Measurements from ENCODE around the gene UBR2. TPM values are rescaled to one million over a fixed set of nuclear protein-coding genes. Genes with fewer than 3 reads are reported as not detected.

Gene UBR2
- total and polyA plus RNA-seq, 2 of the 4 experiments (the other 2 are of a cell fraction), result 7.7 to 32.3 TPM

DNA sequence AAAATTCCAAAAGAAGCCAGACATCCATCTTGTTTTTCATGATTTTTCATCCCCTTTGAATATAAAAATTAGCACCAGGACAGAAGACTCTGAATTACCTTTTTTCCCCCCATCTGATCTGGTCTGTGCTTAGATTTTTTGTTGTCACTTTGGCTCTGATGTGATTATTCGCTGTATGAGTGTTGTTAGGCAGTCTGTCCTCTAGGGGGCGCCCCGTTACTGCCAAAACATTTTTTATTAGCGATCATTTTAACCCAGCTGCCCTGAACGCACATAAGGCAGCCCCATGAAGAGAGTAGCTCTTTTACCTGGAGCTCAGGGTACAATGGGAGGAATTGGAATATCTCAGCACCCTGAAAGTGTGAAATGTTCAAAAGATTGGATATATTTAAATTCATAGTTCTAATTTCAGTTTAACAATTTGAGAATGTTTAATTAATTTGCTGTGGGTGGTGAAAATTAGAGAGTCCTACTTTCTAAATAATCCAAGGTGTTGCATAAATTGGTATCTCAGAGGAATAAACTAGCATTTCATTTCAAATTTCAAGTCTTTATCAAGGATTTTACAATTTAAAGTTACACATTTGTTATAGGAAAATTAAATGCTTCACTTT is 97.8 kb downstream of the UBR2 start:
- Histone ChIP-seq H3K23ac (ENCODE audit: low read depth, low read length) (no peak overlapping the region), H2BK15ac (ENCODE audit: low read depth, low read length) (no peak overlapping the region), H4K5ac (ENCODE audit: low read depth, low read length) (no peak overlapping the region), H3K9me3 (ENCODE audit: control insufficient read depth, insufficient read depth, low read length) (no peaks in the 10 kb centered on the region), H4K8ac (ENCODE audit: low read depth in 2 of 2, low read length in 2 of 2) (no peak overlapping the region), H4K91ac (ENCODE audit: insufficient read depth, low read depth, low read length) (no peak overlapping the region), H3K56ac (ENCODE audit: extremely low read depth, insufficient read depth, low read length) (no peak overlapping the region), H3K4me3 (ENCODE audit: insufficient read depth, low read depth, low read length) (no peak overlapping the region), H2BK5ac (ENCODE audit: low read depth, low read length, poor library complexity, severe bottlenecking) (no peak overlapping the region), H3K79me1 (ENCODE audit: low read depth in 1 of 2, low read length in 2 of 2) (no peaks in the 10 kb centered on the region), H4K20me1 (ENCODE audit: insufficient read depth, low read length) (no peaks in the 10 kb centered on the region), H3K9me1 (ENCODE audit: insufficient read depth, low read length) (no peaks in the 10 kb centered on the region), H3K27me3 (ENCODE audit: control insufficient read depth, insufficient read depth, low read length) (no peaks in the 10 kb centered on the region), H2AFZ (replicated peaks; ENCODE audit: low read length, poor library complexity) (no peak overlapping the region), H2AK5ac (ENCODE audit: low read depth, low read length) (no peak overlapping the region), H3K14ac (replicated peaks; ENCODE audit: low read depth, low read length) (no peak overlapping the region), H3K18ac (ENCODE audit: low read depth, low read length) (no peak overlapping the region), H2AK9ac (replicated peaks; ENCODE audit: low read depth, low read length, poor library complexity) (no peak overlapping the region), H3K36me3 (ENCODE audit: control insufficient read depth, insufficient read depth, low read length) (peaks cover 33% of the 10 kb centered on the region), H3K27ac (ENCODE audit: insufficient read depth, low read length) (no peak overlapping the region), H3K9ac (ENCODE audit: low read depth, low read length) (no peak overlapping the region), H2BK120ac (ENCODE audit: low read depth, low read length) (no peak overlapping the region), H3K4me2 (ENCODE audit: low read depth, low read length) (no peak overlapping the region), H3K4ac (ENCODE audit: low read depth, low read length) (no peak overlapping the region), H3K4me1 (ENCODE audit: control insufficient read depth, insufficient read depth, low read length) (no peaks in the 10 kb centered on the region), H2BK20ac (ENCODE audit: low read depth, low read length) (no peak overlapping the region)
- ChIA-PET CTCF (interaction anchor here (0.5 to 1.0 kb wide), 7 partner anchors 8 to 229 kb away, joined by 3 to 6 read pairs (median 4); a partner anchor contains a TSS), POLR2A (ENCODE audit: unreplicated experiment) (no interaction called here)
- peak; percentile 94 for ATAC-seq (ENCODE audit: low read depth)
- WGBS, 2 experiments (ENCODE audit: extremely low coverage in 2 of 2, insufficient read length in 1 of 2), result no CpG with 5 or more reads among the region's 5 CpGs
- intact Hi-C loops (cut with micrococcal nuclease), result loop anchor here (1.0 kb wide), 3 partner anchors 65 to 238 kb away; no protein-coding TSS in a partner anchor
- peak; percentile 62 for DNase-seq
- in situ Hi-C loops (cut with MboI; ENCODE audit: low sequenced_read_pairs), result loop anchor here (5.0 to 25.0 kb wide), 2 partner anchors 216 to 901 kb away; partner anchors contain the start of gene RPL7L1
- dilution Hi-C loops (cut with HindIII; ENCODE audit: low sequenced_read_pairs, unreplicated experiment), result loop anchor here (25.0 kb wide), 1 partner anchor 201 kb away; no protein-coding TSS in a partner anchor
- TF ChIP-seq, protein P1, sequence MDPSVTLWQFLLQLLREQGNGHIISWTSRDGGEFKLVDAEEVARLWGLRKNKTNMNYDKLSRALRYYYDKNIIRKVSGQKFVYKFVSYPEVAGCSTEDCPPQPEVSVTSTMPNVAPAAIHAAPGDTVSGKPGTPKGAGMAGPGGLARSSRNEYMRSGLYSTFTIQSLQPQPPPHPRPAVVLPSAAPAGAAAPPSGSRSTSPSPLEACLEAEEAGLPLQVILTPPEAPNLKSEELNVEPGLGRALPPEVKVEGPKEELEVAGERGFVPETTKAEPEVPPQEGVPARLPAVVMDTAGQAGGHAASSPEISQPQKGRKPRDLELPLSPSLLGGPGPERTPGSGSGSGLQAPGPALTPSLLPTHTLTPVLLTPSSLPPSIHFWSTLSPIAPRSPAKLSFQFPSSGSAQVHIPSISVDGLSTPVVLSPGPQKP (IDR thresholded peaks at IDR 0.05; ENCODE audit: borderline replicate concordance, low read depth, low read length), result no peak
- TF ChIP-seq NFE2L2 (IDR thresholded peaks at IDR 0.05; ENCODE audit: low read depth, low read length), result no peak
- TF ChIP-seq SMC3 (IDR thresholded peaks at IDR 0.05; ENCODE audit: low read depth, low read length), result peak; percentile 90
- TF ChIP-seq FOS (IDR thresholded peaks at IDR 0.05; ENCODE audit: low read depth, low read length), result no peak
- TF ChIP-seq BHLHE40 (IDR thresholded peaks at IDR 0.05; ENCODE audit: low read depth, low read length), result no peak
- peak; percentile 88 for TF ChIP-seq RAD21 (IDR thresholded peaks at IDR 0.05; ENCODE audit: low read length)
- 0 out of 2 replicates have a peak, but pooled peaks have one; percentile 29 for TF ChIP-seq POLR2A (IDR thresholded peaks at IDR 0.05; ENCODE audit: low read depth, low read length)
- no peak for TF ChIP-seq MAZ (IDR thresholded peaks at IDR 0.05; ENCODE audit: borderline replicate concordance, low read depth, low read length)
- TF ChIP-seq MXI1 (IDR thresholded peaks at IDR 0.05; ENCODE audit: borderline replicate concordance, low read depth, low read length), result no peak
- peak; percentile 87 for TF ChIP-seq CTCF (conservative IDR thresholded peaks at IDR 0.05; ENCODE audit: low read depth, low read length)
- no peak for TF ChIP-seq RCOR1 (IDR thresholded peaks at IDR 0.05; ENCODE audit: insufficient replicate concordance, low read length)
- no TSS peak for BruUV-seq (replicated peaks)
